Measurements from ENCODE around the gene OTUD3.

The OTUD3 gene

DNA sequence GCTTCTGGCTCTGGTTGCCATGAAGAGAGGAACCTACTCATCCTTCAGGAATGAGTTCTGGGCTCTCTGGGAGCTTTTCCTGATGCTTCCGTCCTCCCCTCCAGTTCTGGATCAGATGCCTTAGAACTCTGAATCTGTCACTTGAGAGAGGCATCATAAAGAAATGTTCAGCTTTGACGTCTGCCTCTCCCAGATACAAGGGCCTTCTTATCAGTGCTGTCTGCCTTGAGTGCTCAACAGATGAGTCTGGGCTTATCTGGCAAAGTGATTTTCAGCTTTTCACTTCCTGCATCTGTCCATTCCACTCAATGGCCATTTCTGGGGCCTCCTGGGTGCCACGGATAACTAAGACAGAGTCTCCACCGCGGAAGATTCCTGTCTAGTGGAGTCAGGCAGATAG, 12.3 kb upstream of the OTUD3 start:
- Histone ChIP-seq H3K27me3 (ENCODE audit: insufficient read depth, low read depth) (no peaks in the 10 kb centered on the region), H3K4me3 (IDR thresholded peaks at IDR 0.05; ENCODE audit: insufficient read depth, low read depth, low read length) (no peak overlapping the region), H2AFZ (ENCODE audit: low read depth) (no peak overlapping the region), H3K27ac (no peak overlapping the region), H3K9ac (no peak overlapping the region), H3K4me1 (ENCODE audit: low read depth, poor library complexity, severe bottlenecking) (no peaks in the 10 kb centered on the region), H3K36me3 (ENCODE audit: insufficient read depth) (no peaks in the 10 kb centered on the region), H3K4me2 (no peak overlapping the region), H3K79me2 (ENCODE audit: insufficient read depth, low read depth) (no peaks in the 10 kb centered on the region), H4K20me1 (ENCODE audit: insufficient read depth) (no peaks in the 10 kb centered on the region)
- TF ChIP-seq, protein P1, sequence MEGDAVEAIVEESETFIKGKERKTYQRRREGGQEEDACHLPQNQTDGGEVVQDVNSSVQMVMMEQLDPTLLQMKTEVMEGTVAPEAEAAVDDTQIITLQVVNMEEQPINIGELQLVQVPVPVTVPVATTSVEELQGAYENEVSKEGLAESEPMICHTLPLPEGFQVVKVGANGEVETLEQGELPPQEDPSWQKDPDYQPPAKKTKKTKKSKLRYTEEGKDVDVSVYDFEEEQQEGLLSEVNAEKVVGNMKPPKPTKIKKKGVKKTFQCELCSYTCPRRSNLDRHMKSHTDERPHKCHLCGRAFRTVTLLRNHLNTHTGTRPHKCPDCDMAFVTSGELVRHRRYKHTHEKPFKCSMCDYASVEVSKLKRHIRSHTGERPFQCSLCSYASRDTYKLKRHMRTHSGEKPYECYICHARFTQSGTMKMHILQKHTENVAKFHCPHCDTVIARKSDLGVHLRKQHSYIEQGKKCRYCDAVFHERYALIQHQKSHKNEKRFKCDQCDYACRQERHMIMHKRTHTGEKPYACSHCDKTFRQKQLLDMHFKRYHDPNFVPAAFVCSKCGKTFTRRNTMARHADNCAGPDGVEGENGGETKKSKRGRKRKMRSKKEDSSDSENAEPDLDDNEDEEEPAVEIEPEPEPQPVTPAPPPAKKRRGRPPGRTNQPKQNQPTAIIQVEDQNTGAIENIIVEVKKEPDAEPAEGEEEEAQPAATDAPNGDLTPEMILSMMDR (conservative IDR thresholded peaks at IDR 0.05; ENCODE audit: low read depth, low read length): no peak

DNA sequence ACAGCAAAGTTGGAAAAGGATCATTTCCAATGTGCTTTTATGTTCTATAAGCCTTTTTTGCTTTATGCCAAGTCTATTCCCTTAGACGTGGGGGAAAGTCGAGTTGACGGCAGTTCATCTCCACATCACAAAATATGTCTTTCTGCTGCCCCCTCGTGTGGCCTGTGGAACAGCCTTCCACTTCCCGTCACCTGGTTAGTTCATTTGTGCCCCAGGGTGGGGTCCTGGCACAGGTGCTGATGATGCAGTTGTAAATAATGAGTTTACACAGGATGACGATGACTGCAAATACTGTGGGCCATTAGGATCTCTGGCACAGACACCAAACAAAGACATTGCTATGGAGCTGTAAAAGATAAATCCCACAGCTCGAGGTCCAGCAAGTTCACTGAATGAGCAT, 10.0 kb upstream of the OTUD3 start:
- Histone ChIP-seq H3K4me1 (ENCODE audit: low read depth, poor library complexity, severe bottlenecking) (no peaks in the 10 kb centered on the region), H3K36me3 (ENCODE audit: insufficient read depth) (no peaks in the 10 kb centered on the region), H3K79me2 (ENCODE audit: insufficient read depth, low read depth) (no peaks in the 10 kb centered on the region), H3K4me2 (no peak overlapping the region), H3K27ac (no peak overlapping the region), H4K20me1 (ENCODE audit: insufficient read depth) (no peaks in the 10 kb centered on the region), H3K9ac (no peak overlapping the region), H2AFZ (ENCODE audit: low read depth) (no peak overlapping the region), H3K4me3 (IDR thresholded peaks at IDR 0.05; ENCODE audit: insufficient read depth, low read depth, low read length) (no peak overlapping the region), H3K27me3 (ENCODE audit: insufficient read depth, low read depth) (no peaks in the 10 kb centered on the region)
- TF ChIP-seq, protein P1 (conservative IDR thresholded peaks at IDR 0.05; ENCODE audit: low read depth, low read length): no peak

DNA sequence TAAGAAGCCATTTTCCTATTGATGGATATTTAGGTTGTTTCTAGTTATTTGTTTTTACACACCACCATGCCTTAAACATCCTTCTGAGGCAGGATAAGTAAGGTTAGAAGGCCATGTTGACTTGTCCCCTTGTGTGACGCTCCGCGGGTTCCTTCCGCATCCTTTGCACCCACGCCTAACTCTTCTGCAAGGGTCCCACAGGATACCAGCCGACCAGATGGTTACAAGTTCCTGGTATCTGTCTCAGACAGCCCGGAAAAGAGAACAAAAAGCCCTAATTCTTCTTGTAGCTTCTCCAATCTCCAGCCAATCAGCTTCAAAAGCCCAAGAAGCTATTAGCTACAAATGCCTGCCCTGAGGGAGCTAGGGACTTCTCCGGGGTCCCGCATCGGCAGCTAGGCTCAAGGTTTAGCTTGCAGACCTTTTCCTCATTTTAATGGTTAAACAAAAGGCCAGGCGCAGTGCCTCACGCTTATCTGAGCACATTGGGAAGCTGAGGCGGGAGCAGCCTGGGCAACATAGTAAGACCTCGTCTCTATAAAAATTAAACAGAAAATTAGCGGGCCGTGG, 4.9 kb upstream of the OTUD3 start:
- H3K4me2 ChIP-seq: no peak overlapping the region
- no peaks in the 10 kb centered on the region for H3K36me3 ChIP-seq (ENCODE audit: insufficient read depth)
- H3K4me3 ChIP-seq (IDR thresholded peaks at IDR 0.05; ENCODE audit: insufficient read depth, low read depth, low read length): no peak overlapping the region
- H3K79me2 ChIP-seq (ENCODE audit: insufficient read depth, low read depth): no peaks in the 10 kb centered on the region
- H2AFZ ChIP-seq (ENCODE audit: low read depth): no peak overlapping the region
- no peak overlapping the region for H3K27ac ChIP-seq
- H3K4me1 ChIP-seq (ENCODE audit: low read depth, poor library complexity, severe bottlenecking): no peaks in the 10 kb centered on the region
- no peaks in the 10 kb centered on the region for H3K27me3 ChIP-seq (ENCODE audit: insufficient read depth, low read depth)
- H4K20me1 ChIP-seq (ENCODE audit: insufficient read depth): no peaks in the 10 kb centered on the region
- TF ChIP-seq, protein P1 (conservative IDR thresholded peaks at IDR 0.05; ENCODE audit: low read depth, low read length): no peak
- H3K9ac ChIP-seq: no peak overlapping the region

DNA sequence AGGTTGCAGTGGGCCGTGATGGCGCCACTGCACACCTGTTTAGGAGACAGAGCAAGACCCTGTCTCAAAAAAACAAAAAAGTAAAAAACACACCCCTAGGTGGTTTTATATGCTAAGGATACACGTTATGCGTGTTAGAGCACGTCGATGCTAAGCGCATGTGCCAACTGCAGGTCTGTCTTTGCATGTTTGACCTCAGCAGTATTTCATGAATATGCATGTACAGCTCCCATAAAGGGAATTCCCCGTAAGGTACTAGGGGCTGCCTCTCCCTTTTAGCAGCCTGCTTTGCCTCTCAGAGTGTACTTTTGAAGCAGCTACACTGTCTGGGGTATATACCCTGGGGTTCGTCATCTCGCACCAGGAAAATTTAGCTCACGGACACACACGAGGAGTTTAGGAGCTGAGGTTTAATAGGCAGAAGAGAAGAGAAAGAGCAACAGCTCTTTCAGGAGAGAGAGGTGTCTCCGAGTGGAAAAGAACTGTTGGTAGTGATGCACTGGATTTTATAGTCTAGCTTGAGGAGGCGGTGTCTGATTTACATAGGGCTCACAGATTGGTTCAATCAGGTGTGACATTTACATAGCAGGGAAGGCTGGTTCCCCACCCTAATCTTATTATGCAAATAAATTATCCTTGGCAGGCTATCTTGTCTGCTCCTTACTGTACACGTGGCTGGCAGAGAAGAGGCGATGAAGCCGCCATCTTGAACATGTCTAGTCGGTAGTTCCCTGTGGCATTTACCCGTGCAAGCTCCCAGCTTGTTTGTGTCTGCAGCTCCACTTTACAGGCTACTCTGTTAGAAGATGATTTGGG, 4.2 kb upstream of the OTUD3 start:
- Histone ChIP-seq H3K4me2 (no peak overlapping the region), H4K20me1 (ENCODE audit: insufficient read depth) (no peaks in the 10 kb centered on the region)

More for the DNA sequence above, 4.2 kb upstream of the OTUD3 start:
- Histone ChIP-seq H3K79me2 (ENCODE audit: insufficient read depth, low read depth) (peaks cover 4% of the 10 kb centered on the region; the same call in 1 of the 2 replicates), H3K27ac (no peak overlapping the region), H3K27me3 (ENCODE audit: insufficient read depth, low read depth) (no peaks in the 10 kb centered on the region), H3K4me3 (IDR thresholded peaks at IDR 0.05; ENCODE audit: insufficient read depth, low read depth, low read length) (no peak overlapping the region), H3K9ac (no peak overlapping the region), H2AFZ (ENCODE audit: low read depth) (no peak overlapping the region), H3K4me1 (ENCODE audit: low read depth, poor library complexity, severe bottlenecking) (no peaks in the 10 kb centered on the region), H3K36me3 (ENCODE audit: insufficient read depth) (no peaks in the 10 kb centered on the region)
- TF ChIP-seq, protein P1 (conservative IDR thresholded peaks at IDR 0.05; ENCODE audit: low read depth, low read length): no peak

Measured in KMS-11 (cell line).